Nephron (organoid): ENCODE results near the gene P2RX2.
"Not testable (repeated sequence)": the region's sequence is repeated elsewhere in the genome, so short reads cannot be mapped to it uniquely, and the experiment has no call there.

Source experiments
- H3K27ac Mint-ChIP-seq, 3 experiments: 2 replicates each; pipeline ENCODE4 v1.8.0; 2020; ENCODE audit warnings: mixed read lengths in 3 of 3, mild to moderate bottlenecking in 2 of 3, moderate library complexity in 1 of 3
- H3K27me3 Mint-ChIP-seq: 2 replicates; pipeline ENCODE4 v1.8.0; 2021; ENCODE audit warnings: low read depth, mild to moderate bottlenecking, moderate library complexity, mixed read lengths
- H3K36me3 Mint-ChIP-seq: 2 replicates; pipeline ENCODE4 v1.8.0; 2020; ENCODE audit warnings: low read depth, mixed read lengths
- H3K4me1 Mint-ChIP-seq: 2 replicates; pipeline ENCODE4 v1.8.0; 2020; ENCODE audit warnings: mixed read lengths
- H3K4me3 Mint-ChIP-seq, 3 experiments: 2 replicates each; pipeline ENCODE4 v1.8.0; 2020; ENCODE audit warnings: mild to moderate bottlenecking in 3 of 3, mixed read lengths in 3 of 3, moderate library complexity in 2 of 3
- H3K9me3 Mint-ChIP-seq: 2 replicates; pipeline ENCODE4 v1.8.0; 2020; ENCODE audit warnings: mixed read lengths
- TF ChIP-seq, protein P1 (sequence below), 3 experiments: fragments of 200-600 bp; sonication (generic); IDR thresholded peaks; one replicate each; pipeline ENCODE4 v1.5.0; 2021; ENCODE audit warnings: antibody characterized with exemption in 3 of 3; ENCODE audit not compliant: unreplicated experiment in 3 of 3

The P2RX2 gene

DNA sequence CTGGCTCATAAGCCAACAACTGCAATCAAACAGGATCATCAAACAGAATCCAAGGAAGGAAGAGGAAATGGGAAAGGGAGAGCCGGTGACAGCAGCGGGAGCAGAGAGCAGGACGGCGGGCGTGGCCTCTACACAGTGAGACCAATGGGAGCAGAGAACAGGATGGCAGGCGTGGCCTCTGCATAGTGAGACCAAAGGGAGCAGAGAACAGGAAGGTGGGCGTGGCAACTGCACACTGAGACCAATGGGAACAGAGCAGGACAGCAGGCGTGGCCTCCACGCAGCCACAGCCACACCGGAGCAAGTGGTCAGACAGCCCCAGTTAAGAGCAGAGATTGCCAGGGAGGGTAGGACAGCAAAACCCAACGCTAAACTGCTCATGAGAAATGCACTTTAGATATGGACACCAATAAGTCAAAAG, 24.6 kb upstream of the P2RX2 start:
- Mint-ChIP-seq H3K36me3 (no peaks in the 10 kb centered on the region), H3K4me1 (peaks cover 20% of the 10 kb centered on the region), H3K9me3 (peaks cover 4% of the 10 kb centered on the region), H3K27me3 (peaks cover 38% of the 10 kb centered on the region), H3K27ac (peak overlapping the region; percentile 15 to 67 (median 44)), H3K4me3 (peak overlapping the region; percentile 55 to 73 (median 62))
- TF ChIP-seq, protein P1, sequence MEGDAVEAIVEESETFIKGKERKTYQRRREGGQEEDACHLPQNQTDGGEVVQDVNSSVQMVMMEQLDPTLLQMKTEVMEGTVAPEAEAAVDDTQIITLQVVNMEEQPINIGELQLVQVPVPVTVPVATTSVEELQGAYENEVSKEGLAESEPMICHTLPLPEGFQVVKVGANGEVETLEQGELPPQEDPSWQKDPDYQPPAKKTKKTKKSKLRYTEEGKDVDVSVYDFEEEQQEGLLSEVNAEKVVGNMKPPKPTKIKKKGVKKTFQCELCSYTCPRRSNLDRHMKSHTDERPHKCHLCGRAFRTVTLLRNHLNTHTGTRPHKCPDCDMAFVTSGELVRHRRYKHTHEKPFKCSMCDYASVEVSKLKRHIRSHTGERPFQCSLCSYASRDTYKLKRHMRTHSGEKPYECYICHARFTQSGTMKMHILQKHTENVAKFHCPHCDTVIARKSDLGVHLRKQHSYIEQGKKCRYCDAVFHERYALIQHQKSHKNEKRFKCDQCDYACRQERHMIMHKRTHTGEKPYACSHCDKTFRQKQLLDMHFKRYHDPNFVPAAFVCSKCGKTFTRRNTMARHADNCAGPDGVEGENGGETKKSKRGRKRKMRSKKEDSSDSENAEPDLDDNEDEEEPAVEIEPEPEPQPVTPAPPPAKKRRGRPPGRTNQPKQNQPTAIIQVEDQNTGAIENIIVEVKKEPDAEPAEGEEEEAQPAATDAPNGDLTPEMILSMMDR (IDR thresholded peaks at IDR 0.05; ENCODE audit: unreplicated experiment in 3 of 3), result no peak

DNA sequence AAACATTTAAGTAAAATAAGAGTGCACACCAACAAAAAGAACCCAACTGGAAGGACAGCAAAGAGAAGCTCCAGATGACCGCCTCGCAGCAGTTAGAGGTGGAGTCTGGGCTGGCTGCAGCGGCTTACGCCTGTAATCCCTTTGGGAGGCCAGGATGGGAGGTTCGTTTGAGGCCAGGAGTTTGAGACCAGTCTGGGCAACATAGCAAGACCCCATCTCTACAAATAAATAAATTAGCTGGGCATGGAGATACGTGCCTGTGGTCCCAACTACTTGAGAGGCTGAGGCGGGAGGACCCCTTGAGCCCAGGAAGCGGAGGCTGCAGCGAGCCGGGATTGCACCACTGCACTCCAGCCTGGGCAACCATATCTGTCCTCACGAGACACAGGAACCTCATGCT, 23.4 kb upstream of the P2RX2 start:
- no peak overlapping the region for H3K27ac Mint-ChIP-seq
- no peak overlapping the region for H3K4me3 Mint-ChIP-seq
- peaks cover 35% of the 10 kb centered on the region for H3K27me3 Mint-ChIP-seq
- H3K9me3 Mint-ChIP-seq, result peaks cover 4% of the 10 kb centered on the region
- H3K36me3 Mint-ChIP-seq, result no peaks in the 10 kb centered on the region
- H3K4me1 Mint-ChIP-seq, result peaks cover 21% of the 10 kb centered on the region
- TF ChIP-seq, protein P1 (IDR thresholded peaks at IDR 0.05; ENCODE audit: unreplicated experiment in 3 of 3), result no peak

DNA sequence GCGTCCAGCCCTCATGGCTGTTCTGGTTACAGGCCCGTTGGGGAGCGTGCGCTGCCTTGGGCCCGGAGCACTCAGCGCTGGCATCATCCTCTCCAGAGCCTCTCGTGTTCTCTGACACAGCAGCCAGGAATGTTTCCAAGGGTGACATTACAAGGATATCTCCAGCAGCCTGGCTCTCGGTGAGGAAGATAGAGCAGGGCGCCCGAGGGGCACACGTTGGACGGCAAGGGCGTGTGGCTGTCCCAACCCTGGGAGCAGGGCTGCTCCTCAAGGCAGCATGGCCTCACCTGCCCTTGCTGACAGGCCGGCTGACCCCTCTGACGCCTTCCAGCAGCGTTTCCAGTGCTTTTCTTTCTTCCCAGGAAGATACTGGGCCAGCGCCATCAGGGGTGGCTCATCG, 22.6 kb upstream of the P2RX2 start:
- Mint-ChIP-seq H3K27ac (peak overlapping the region in 1 of 3 experiments; percentile 63), H3K4me3 (peak overlapping the region; percentile 19 to 77 (median 63))

DNA sequence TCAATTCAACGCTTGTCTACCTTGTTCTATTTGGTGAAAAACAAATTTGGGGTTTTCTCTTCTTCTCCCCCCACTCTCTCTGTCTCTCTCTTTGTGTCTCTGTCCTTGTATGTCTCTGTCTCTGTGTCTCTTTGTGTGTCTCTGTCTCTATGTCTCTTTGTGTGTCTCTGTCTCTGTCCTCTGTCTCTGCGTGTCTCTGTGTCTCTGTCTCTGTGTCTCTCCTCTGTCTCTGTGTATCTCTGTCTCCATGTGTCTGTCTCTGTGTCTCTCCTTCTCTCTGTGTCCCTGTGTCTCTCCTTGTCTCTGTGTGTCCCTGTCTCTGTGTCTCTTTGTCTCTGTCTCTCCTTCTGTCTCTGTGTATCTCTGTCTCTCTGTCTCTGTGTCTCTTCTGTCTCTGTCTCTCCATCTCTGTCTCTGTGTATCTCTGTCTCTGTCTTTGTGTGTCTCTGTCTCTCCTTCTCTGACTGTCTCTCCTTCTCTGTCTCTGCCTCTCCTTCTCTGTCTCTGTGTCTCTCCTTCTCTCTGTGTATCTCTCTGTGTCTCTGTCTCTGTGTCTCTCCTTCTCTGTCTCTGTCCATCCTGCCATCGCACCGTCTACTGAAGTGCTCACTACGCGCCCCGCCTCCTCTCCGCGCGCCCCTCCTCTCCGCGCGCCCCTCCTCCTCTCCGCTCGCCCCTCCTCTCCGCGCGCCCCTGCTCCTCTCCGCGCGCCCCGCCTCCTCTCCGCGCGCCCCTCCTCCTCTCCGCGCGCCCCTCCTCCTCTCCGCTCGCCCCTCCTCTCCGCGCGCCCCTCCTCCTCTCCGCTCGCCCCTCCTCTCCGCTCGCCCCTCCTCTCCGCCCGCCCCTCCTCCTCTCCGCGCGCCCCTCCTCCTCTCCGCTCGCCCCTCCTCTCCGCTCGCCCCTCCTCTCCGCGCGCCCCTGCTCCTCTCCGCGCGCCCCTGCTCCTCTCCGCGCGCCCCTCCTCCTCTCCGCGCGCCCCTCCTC, 21.0 kb upstream of the P2RX2 start:
- peak overlapping the region; percentile 60 to 83 (median 82) for H3K27ac Mint-ChIP-seq
- peak overlapping the region; percentile 77 to 85 (median 85) for H3K4me3 Mint-ChIP-seq
- TF ChIP-seq, protein P1 (IDR thresholded peaks at IDR 0.05; ENCODE audit: unreplicated experiment in 3 of 3), result no peak
- peaks cover 28% of the 10 kb centered on the region for H3K27me3 Mint-ChIP-seq
- H3K9me3 Mint-ChIP-seq, result peaks cover 3% of the 10 kb centered on the region
- H3K36me3 Mint-ChIP-seq, result no peaks in the 10 kb centered on the region
- peaks cover 34% of the 10 kb centered on the region for H3K4me1 Mint-ChIP-seq

More for the DNA sequence above, 22.6 kb upstream of the P2RX2 start:
- peaks cover 34% of the 10 kb centered on the region for H3K27me3 Mint-ChIP-seq
- TF ChIP-seq, protein P1 (IDR thresholded peaks at IDR 0.05; ENCODE audit: unreplicated experiment in 3 of 3), result no peak
- H3K4me1 Mint-ChIP-seq, result peaks cover 28% of the 10 kb centered on the region
- H3K36me3 Mint-ChIP-seq, result no peaks in the 10 kb centered on the region
- H3K9me3 Mint-ChIP-seq, result peaks cover 4% of the 10 kb centered on the region

DNA sequence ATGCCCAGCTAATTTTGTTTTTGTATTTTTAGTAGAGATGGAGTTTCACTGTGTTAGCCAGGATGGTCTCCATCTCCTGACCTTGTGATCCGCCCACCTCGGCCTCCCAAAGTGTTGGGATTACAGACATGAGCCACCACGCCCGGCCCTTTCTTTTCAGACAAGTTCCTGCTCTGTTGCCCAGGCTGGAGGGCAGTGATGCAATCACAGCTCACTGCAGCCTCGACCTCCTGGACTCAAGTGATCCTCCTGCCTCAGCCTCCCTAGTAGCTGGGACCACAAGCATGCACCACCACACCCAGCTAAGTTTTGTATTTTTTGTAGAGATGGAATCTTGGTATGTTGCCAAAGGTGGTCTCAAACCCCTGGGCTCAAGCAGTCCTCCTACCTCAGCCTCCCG, 19.1 kb upstream of the P2RX2 start:
- not testable (repeated sequence) for H3K9me3 Mint-ChIP-seq, H3K36me3 Mint-ChIP-seq
- H3K4me1 Mint-ChIP-seq, result peaks cover 33% of the 10 kb centered on the region

More for the DNA sequence above, 19.1 kb upstream of the P2RX2 start:
- Mint-ChIP-seq H3K27me3 (peaks cover 16% of the 10 kb centered on the region), H3K4me3 (peak overlapping the region; percentile 50 to 85 (median 83)), H3K27ac (peak overlapping the region; percentile 94 to 97 (median 96))
